Measurements from ENCODE around the gene SLC25A29.
A peak's percentile ranks its signal among the peaks of the same experiment; 100 is the strongest.
"Not testable (repeated sequence)": the region's sequence is repeated elsewhere in the genome, so short reads cannot be mapped to it uniquely, and the experiment has no call there.

The SLC25A29 gene

DNA sequence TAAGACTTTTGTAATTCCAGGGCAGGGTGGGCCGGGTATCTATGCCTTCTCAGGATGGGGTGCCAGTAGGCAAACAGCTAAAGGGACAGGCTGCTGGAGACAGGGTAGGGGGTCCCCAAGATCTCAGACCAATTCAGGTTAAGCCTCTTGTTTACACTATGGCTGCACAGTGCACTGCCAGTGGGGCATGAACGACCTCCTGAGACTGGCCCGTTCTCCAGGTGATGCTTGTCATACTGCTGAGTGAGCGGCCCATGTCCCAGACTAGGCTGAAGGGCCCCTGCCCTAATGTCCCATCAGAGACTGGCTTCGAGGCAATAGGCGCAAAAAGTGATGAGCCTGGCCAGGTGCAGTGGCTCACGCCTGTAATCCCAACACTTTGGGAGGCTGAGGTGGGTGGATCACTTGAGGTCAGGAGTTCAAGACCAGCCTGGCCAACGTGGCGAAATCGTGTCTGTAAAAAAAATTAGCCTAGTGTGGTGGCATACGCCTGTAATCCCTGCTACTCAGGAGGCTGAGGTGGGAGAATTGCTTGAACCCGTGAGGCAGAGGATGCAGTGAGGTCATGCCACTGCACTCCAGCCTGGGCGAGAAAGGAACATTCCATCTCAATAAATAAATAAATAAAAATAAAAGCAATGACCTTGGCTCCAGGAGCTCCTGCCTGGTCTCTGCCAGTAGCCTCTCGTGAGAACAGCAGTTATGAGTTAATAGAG lies 12.6 kb downstream of the SLC25A29 start:
- DNase-seq (ENCODE audit: low spot score): no peak

DNA sequence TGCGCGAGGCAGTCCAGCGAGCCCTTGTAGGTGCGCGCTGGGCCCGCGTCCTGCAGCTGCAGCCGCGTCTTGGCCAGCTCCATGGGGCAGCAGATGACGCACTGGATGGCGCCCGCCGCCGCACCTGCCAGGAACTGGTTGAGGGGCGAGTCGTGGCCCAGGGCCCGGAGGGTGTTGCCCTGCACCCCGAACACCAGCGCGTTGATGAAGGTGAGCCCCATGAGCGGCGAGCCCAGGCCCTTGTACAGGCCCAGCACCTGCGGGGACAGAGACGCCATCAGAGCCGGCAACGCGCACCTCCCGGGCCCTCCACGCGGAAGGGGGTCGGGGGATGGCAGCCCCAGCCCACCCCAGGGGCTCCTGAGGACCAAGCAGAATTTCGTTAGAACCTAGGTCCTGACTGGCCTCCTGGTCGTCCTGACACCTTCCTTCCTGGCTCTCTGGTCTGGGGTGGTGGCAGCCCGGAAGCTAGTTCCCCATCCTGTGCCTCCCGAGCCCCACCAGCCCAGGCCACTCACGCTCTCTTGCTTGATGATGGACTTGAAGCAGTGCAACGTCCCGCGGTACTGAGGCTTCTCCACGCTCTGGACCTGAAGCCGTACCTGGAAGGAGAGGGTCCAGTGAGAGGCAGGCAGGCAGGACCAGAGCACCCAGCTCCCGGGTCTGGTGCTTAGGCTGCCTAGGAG lies 13.3 kb downstream of the SLC25A29 start:
- no peak for DNase-seq (ENCODE audit: low spot score)

DNA sequence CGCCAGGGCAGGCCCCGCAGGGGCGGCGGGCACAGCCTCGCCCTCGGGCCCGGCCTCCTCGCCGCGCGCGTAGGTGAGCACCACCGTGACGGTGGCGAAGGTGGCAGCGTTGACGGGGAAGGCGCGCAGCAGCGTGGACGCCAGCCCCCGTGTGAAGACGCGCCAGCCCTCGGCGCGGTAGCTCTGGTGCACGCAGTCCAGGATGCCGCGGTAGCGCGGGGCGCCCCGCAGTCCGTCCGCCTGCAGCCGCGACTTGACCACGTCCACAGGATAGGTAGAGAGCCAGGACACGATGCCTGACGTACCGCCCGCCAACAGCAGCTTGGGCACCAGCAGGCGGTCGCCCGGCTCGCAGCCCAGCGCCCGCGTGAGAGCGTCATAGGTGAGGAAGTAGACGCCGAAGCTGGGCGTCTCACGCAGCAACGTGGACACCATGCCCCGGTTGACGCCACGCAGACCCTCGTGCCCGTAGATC lies 13.9 kb downstream of the SLC25A29 start:
- no peak for DNase-seq (ENCODE audit: low spot score)

DNA sequence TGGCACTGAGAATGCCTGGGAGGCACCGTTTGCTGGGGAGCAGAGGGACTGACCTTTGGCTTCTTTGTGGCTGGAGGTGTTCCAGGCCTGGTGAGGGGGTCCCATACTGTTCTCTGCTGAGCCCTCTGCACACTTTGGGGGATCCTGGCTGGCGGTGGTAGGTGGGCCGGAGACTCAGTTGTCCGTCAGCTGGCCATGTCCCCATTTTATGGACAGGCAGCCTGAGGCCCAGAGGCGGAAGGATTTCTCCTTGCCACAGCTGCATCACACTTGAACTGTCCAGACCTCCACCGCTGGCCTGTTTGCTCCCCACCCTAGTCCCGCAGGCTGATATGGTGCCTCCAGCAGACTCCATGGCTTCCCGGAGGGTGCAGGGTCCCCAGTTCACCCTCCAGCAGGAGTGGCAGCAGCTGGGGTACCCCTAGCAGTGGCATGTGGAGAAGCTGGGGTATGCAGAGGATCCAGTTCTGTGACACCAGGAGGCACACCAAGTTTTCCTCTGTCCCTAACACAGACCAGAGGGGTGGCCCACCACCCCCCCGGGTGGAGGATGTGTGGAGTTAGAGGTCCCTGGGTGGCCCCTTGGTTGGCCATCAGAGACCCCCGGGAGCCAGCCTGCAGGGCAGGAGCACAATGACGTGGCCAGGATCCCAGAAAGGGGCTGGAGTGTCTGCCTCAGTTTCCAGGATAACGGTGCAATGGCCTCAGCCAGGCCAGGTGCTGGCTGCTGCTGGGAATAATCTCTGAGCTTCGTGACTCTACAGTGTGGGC lies 14.8 kb downstream of the SLC25A29 start:
- no peak for DNase-seq (ENCODE audit: low spot score)

DNA sequence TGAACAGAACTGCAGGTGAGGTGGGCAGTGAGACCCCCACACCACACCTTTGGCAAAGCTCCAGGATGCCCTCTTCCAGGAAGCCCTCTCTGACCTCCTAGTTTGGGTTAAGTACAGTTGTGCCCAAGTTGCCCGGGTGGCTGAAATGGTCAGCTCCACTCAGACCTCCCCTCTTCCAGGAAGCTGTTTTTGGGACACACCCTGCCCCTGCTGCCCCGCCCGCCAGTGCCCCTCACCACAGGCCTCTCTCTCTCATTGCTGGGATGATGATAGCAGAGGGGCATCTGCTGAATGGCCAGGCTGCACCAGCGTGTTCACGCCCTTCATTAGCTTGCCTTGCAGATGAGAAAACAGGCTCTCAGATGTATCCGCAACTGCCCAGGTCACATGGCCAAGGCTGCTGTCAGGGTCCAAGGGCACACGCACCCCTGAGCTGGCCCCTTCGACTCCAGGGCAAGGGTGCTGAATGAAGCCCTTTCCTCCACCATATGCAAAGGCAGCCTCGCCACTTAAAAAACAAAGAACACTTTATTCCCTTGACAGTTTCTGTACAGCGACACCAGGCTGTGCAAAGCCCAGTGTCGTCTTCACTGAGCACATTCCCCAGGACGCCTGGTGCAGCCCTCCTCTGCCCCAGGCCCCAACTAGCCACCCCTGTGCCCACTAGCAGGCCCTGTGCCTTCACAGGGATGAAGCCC lies 15.5 kb downstream of the SLC25A29 start:
- DNase-seq (ENCODE audit: low spot score): peak; percentile 91

DNA sequence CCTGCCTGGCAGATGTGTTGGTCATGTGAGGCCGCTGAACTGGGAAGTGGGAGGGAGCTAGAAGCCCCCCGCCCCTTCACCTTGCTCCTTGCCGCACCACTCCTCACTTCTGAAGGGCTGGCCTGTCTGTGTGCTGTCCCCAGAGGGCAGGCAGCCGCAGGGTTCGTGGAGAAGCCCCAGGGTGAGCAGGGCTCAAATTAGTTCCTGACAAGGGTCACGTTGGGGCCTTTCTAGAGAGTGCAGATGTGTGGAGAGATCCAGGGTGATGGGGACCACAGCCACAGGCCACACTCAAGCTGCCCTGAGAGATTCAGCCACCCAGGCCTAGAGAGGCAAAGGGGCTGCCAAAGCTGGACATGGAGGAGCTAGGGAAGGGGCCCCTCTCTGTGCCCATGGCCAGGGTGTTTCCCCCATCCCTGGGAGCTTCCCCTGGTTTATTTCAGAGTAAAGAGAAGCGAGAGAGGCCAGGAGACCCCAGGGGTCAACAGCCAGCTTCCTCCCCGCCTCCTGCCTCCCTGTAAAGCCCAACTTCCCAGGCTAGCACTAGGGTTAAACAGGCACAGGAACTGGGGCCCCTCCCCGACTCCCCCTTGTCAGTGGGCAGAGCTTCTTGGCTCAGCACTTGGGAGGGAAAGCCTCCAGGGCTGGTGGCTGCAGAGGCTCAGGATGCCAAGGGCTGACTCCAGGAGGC lies 16.2 kb downstream of the SLC25A29 start:
- no peak for DNase-seq (ENCODE audit: low spot score)

DNA sequence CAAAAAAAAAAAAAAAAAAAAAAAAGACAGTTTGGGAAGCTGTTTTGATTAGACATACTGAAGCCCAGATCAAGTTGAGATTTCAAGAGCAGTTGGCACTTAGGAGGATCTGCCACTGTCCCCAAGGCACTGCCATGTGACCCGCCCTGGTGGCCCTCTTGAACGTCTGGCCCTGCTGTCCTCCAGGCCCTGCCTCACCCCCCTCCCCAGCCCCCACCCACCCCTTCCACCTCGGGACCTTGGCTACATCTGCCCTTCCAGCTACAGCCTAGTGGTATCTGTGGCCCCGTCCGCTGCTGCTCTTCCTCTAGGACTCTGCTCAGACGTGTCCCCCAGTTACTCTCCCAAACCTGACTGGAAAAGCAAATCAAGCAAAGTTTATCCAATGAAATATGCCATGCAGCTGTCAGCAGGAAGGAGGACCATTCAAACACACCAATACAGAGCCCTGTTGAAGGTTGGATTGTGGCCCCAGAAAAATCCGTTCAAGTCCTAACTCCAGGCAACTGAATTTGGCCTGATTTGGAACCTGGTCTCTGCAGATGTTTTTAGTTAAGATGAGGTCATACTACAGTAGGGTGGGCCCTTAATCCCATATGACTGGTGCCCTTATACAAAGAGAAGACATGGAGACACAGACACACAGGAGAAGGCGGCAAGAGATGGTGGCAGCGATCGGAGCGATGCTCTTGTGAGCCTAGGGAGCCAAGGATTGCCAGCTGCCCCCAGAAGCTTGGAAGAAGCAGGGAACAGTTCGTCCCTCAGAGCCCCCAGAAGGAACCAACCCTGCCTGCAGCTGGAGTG lies 17.7 kb downstream of the SLC25A29 start:
- DNase-seq (ENCODE audit: low spot score): no peak

DNA sequence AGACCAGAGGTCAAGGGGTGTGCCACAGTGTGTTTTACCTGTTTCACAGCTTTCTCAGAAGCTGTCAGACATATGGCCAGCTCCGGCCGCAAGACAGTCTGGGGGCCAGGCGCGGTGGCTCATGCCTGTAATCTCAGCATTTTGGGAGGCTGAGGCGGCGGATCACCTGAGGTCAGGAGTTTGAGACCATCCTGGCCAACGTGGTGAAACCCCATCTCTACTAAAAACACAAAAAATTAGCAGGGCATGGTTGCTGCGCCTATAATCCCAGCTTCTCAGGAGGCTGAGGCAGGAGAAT lies 18.3 kb downstream of the SLC25A29 start:
- DNase-seq (ENCODE audit: low spot score): not testable (repeated sequence)

DNA sequence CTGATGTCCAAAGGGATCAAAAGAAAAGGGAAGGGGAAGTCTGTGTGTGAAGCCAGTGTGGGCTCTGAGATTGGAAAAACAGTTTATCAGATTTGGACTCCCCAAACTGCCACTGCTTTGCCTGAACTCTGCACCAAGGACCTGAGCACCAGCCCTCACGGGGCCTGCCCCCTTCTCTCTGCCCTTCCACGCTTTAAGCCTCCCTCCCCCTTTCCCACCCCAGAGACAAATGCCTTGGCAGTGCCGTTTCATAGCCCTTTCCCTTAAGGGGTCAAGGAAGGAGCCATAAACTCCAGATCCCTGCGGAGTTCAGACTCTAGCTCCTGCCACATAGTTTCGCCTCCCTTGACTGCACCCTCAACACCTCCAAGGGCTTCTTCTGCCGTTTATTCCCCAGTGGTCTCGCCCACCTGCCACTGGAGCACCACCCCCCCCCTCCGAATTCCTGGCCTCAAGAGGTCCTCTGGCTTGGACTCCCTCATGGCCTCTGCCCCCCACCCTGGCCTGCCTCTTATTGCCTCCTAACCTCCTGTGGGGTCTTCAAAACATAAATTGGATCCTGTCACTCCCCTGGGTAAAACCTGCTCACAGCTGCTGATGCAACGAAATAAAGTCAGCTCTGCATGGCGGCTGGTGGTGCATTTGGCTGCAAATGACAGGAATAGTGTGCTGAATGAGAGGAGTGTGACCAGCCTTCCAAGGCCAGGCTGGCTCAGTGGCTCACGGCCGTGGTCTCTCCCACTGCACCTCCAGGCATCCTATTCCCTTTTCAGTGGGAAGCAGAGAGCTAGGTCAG lies 18.8 kb downstream of the SLC25A29 start:
- DNase-seq (ENCODE audit: low spot score): no peak

DNA sequence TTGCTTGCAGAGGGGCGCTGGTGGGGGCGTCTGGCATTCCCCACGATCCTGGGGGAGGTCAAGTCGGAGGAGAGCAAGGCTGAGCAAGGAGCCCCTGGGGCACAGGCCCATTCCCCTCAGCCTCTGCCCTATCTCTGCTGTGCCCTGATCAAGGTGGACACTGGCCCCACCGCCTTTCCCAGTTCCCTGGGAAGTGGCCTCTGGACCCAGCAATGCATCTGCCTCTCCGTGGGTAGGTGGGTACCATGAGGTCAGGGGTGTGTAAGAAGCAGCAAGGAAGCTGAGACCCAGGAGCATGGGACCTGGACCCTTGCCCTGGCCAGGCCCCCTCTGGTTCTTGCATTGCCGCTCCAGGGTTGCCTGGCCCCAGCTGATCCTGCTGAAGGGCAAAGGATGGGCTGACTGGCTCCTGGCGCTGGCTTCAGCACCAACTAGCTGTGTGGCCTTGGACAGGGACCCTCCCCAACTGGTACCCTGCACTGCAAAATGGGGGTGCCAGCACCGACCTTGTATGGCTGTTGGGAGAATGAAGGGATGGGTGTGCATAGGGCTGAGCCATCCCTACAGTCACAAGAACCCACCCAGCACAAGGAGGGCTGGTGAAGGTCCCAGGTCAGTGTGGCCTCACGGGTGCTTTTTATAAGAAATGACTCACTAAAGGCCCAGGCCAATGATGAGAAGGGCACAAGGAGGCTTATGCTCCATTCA lies 19.6 kb downstream of the SLC25A29 start:
- no peak for DNase-seq (ENCODE audit: low spot score)

DNA sequence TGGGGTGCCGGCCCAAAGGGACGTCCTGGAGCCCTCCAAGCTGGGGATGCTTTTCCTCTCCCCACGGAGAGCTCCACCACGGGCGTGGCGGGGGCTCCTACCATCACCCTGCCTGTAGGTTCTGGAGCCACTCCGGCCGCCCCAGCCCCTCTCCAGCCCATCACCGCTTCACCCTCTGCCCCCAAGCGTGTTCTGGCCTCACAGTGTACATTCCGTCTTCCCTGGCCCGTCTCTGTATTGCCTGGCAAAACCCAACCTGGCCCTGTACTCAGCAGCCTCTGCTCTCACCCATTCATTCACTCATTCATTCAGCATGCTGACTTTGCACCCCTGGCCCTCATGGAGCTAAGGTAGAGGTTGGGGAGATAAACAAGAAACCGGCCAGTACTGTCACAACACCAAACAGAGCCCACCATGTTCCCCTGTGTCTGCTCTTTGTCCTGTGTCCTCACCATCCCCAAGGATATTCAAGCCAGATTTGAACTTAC lies 20.3 kb downstream of the SLC25A29 start:
- no peak for DNase-seq (ENCODE audit: low spot score)

DNA sequence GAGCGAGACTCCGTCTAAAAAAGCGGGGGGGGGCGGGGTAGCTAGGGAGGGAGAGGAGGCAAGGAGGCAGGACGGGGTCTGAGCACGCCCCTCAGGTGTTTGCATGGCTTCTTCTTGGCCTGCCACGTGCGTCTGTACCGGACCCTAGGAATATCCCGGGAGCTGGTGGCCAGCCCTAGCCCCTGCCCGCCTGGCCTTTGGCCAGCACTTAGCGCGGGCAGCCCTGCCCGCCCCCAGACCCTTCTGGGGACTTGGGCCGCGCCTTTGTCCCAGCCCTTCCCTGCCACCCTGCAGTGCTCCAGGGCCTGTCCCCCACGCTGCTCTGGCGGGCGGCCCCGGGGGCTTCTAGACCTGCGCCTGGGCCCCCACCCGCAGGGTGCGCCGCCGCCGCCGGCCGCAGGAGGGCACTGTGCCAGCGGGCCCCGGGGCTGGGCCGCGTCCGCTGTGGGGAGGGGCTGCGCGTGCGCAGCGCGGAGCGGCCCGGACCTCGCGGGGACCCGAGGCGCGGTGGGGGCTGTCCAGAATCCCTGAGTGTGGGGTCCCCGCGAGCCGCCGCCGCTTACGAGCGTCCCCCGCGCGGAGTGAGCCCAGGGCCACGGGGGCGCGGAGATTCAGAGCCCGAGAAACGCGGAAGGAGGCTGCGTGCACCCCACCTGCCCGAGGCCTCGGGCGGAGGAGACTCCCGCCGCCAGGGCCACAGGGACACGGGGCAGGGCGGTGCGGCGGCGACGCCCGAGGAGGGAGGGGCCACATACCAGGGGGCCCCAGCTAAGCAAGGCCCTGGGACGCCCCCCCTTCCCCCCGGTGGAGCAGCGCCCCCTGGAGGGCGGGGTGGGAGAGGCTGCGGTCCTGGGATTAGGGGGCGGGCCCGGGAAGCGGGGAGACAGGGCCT lies 21.0 kb downstream of the SLC25A29 start:
- no peak for DNase-seq (ENCODE audit: low spot score)

DNA sequence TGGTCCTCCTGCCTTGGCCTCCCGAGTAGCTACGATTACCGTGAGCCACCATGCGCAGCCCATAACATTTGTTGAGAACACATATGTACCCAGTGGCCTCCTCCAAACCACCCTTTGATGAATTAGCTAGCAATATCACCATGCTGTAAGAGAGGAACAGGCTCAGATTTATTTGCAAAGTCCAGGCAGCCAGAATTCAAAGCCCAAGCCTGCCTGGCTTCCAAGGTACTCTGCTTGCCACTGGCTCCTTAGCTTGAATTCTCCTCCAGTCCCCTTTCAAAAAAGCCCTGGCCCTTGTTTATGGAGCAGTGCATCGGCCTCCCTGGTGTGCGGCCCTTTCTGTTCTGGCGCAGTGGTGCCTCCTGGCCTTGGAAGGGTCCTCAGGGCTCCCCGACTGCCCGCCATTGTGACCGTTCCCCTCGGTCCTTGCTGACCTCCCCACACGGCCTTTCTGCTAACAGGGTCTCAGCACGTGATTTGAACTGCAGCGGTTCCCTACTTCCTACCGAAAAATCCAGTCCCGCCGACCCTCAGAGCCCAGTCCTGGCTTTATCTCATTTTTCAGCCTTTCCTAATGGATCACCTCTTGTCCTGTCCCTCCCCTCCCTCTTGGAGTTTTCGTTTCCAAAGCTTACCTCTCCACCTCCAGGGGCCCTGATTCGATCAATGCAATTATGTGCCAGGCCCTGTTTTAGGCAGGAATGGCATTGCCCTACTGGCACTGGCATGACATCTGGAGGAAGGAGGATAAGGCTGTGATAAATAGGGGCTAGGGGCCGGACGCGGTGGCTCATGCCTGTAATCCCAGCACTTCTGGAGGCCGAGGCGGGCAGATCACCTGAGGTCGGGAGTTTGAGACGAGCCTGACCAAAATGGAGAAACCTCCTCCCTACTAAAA lies 22.0 kb downstream of the SLC25A29 start:
- DNase-seq (ENCODE audit: low spot score): no peak

DNA sequence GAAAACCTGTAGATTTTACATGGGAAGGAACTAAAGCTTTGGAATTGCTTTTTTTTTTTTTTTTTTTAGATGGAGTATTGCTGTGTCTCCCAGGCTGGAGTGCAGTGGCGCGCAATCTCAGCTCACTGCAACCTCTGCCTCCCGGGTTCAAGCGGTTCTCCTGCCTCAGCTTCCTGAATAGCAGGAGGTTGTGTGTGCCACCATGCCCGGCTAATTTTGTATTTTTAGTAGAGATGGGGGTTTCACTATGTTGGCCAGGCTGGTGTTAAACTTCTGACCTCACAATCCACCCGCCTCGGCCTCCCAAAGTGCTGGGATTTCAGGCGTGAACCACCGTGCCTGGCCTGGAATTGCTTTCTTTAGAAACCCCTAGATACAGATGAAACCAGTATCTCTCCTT lies 22.8 kb downstream of the SLC25A29 start:
- DNase-seq (ENCODE audit: low spot score): not testable (repeated sequence)

DNA sequence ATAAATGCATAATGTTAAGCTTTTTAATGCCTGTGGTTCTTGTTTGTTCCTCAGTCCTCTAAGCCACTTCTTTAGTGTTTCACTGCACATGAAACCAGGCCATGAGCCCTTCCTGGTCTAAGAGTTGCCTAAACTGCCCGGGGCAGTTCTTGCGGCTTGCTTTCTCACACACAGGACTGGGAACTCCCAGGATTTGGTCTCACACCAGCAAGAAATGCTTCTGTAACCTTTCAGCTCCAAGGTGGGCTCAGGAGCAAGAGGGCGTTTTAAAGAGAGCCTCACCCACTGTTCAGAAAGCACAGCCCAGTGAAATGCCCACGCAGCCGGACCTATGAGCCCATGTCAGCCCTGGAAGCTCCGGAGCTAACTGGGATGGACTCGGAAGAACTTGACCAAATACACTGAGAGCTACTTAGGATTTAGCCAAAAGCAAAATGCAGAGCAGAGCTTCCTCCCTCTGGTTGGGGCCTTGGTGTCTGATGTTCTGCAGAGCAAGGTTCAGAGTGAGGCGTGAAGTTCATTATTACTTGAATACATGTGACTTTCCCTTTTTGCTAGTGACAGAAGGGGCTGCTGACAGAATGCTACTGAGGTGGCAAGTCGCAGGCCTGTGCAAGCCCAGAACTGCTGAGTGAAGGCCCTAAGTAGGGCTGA lies 23.4 kb downstream of the SLC25A29 start:
- DNase-seq (ENCODE audit: low spot score): no peak

DNA sequence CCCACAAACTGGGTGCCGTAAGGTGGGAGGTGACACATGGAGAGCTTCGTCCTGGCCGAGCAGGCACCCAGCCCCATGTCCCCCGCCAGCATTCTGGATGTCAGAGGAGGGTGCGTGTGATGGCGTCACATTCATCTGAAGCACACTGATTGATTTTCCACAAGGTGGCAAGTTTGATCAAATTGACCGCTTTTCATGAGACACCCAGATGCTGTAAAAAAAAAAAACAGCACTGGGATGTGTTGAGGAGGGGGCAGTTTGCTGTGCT lies 24.2 kb downstream of the SLC25A29 start:
- no peak for DNase-seq (ENCODE audit: low spot score)

All from pons (tissue), 1 donor.